AG04449 (cell line): ENCODE measurements around the gene CEP44.

Source experiments
- CTCF ChIA-PET: fragments of 350-600 bp; formaldehyde crosslinking; extraction: SDS; loops from one replicate; lab custom pipeline; 2021; ENCODE audit warnings: antibody characterized with exemption; lab: Yijun Ruan, JAX
- POLR2A ChIA-PET: fragments of 400-600, 350-600 bp; formaldehyde crosslinking; extraction: SDS; loops from one replicate; lab custom pipeline; 2020; ENCODE audit warnings: antibody characterized with exemption, inconsistent platforms; lab: Yijun Ruan, JAX
- DNase-seq: peaks from one replicate; pipeline ENCODE4 v3.0.0-alpha.2; 2010; ENCODE audit warnings: low read depth, low spot score
- H3K4me3 ChIP-seq: 2 replicates; pipeline ENCODE4 v1.5.1; 2011; ENCODE audit warnings: low read depth, mild to moderate bottlenecking, control low read depth, low read length
- CTCF ChIP-seq: IDR thresholded peaks from one replicate; pipeline ENCODE4 v1.5.1; 2011; ENCODE audit warnings: mild to moderate bottlenecking, moderate library complexity, low read length, control low read depth, inconsistent platforms; ENCODE audit not compliant: insufficient read depth; ENCODE audit errors: missing control alignments

CEP44 gene

GRCh38 chr4:174283507-174284471 lies at the start of gene CEP44, which contains the start of gene FBXO8:
TSS of gene CEP44 (plus strand) at chr4:174283911. CDS start at chr4:174299122, 15,211 bp downstream.
TSS of gene FBXO8 (minus strand) at chr4:174283667. CDS start at chr4:174263092, 20,575 bp downstream.
- CTCF ChIA-PET: no interaction called here

GRCh38 chr4:174236359-174236758 lies 47.4 kb upstream of the CEP44 start:
- TF ChIP-seq CTCF: no peak
- CTCF ChIA-PET: no interaction called here

More at GRCh38 chr4:174283507-174284471, at the start of gene CEP44, which contains the start of gene FBXO8:
- peak; percentile 5 for DNase-seq
- H3K4me3 ChIP-seq: peak within 1 kb of the TSS; percentile 91
- POLR2A ChIA-PET: no interaction called here
- no peak for TF ChIP-seq CTCF

GRCh38 chr4:174241162-174241561 lies 42.5 kb upstream of the CEP44 start:
- ChIA-PET CTCF (interaction anchor here (1.6 kb wide), 1 partner anchor 18 kb away, joined by 4 read pairs; no protein-coding TSS in a partner anchor), POLR2A (no interaction called here)
- TF ChIP-seq CTCF: no peak
- H3K4me3 ChIP-seq: no peak overlapping the region
- no peak for DNase-seq

More at GRCh38 chr4:174236359-174236758, 47.4 kb upstream of the CEP44 start:
- no peak for DNase-seq
- H3K4me3 ChIP-seq: no peak overlapping the region
- POLR2A ChIA-PET: no interaction called here

- no peak for TF ChIP-seq CTCF
- no peak overlapping the region for H3K4me3 ChIP-seq
- CTCF ChIA-PET: interaction anchor here (0.9 kb wide), 1 partner anchor 76 kb away, joined by 4 read pairs; no protein-coding TSS in a partner anchor
- DNase-seq: no peak
- POLR2A ChIA-PET: no interaction called here
Observed at GRCh38 chr4:174244441-174244840, 39.3 kb upstream of the CEP44 start.

- H3K4me3 ChIP-seq: no peak overlapping the region
- no peak for TF ChIP-seq CTCF
- POLR2A ChIA-PET: no interaction called here
- DNase-seq: no peak
- CTCF ChIA-PET: interaction anchor here (1.2 kb wide), 1 partner anchor 26 kb away, joined by 3 read pairs; no protein-coding TSS in a partner anchor
Observed at GRCh38 chr4:174245714-174246113, 38.0 kb upstream of the CEP44 start.

GRCh38 chr4:174248407-174248806 lies 35.3 kb upstream of the CEP44 start:
- ChIA-PET CTCF (no interaction called here), POLR2A (no interaction called here)
- no peak overlapping the region for H3K4me3 ChIP-seq
- no peak for DNase-seq
- no peak for TF ChIP-seq CTCF
